Measurements from ENCODE around the gene ATP2A1.

- TF ChIP-seq, protein P1, sequence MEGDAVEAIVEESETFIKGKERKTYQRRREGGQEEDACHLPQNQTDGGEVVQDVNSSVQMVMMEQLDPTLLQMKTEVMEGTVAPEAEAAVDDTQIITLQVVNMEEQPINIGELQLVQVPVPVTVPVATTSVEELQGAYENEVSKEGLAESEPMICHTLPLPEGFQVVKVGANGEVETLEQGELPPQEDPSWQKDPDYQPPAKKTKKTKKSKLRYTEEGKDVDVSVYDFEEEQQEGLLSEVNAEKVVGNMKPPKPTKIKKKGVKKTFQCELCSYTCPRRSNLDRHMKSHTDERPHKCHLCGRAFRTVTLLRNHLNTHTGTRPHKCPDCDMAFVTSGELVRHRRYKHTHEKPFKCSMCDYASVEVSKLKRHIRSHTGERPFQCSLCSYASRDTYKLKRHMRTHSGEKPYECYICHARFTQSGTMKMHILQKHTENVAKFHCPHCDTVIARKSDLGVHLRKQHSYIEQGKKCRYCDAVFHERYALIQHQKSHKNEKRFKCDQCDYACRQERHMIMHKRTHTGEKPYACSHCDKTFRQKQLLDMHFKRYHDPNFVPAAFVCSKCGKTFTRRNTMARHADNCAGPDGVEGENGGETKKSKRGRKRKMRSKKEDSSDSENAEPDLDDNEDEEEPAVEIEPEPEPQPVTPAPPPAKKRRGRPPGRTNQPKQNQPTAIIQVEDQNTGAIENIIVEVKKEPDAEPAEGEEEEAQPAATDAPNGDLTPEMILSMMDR (conservative IDR thresholded peaks at IDR 0.05; ENCODE audit: low read depth, low read length) = no peak
- TF ChIP-seq MXI1 (IDR thresholded peaks at IDR 0.05; ENCODE audit: borderline replicate concordance, low read depth, low read length) = no peak
- TF ChIP-seq, protein P2, sequence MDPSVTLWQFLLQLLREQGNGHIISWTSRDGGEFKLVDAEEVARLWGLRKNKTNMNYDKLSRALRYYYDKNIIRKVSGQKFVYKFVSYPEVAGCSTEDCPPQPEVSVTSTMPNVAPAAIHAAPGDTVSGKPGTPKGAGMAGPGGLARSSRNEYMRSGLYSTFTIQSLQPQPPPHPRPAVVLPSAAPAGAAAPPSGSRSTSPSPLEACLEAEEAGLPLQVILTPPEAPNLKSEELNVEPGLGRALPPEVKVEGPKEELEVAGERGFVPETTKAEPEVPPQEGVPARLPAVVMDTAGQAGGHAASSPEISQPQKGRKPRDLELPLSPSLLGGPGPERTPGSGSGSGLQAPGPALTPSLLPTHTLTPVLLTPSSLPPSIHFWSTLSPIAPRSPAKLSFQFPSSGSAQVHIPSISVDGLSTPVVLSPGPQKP (IDR thresholded peaks at IDR 0.05; ENCODE audit: borderline replicate concordance, low read depth, low read length) = no peak
These were observed 51.9 kb downstream of the ATP2A1 start for GRCh38 chr16:28930203-28930602.
